H9 (cell line): ENCODE results near the gene DAB2IP. TPM values are rescaled to one million over a fixed set of nuclear protein-coding genes. Genes with fewer than 3 reads are reported as not detected.

Source experiments
- DNase-seq: peaks from one replicate; pipeline ENCODE4 v3.0.0-alpha.2; 2017
- H2AFZ ChIP-seq: one replicate; pipeline ENCODE4 v1.6.1; 2013; ENCODE audit warnings: mild to moderate bottlenecking, low read length, control low read depth, moderate library complexity
- H2AK5ac ChIP-seq: 2 replicates; pipeline ENCODE4 v1.6.1; 2013; ENCODE audit warnings: low read length, control low read depth, mixed read lengths; ENCODE audit not compliant: insufficient read length
- H2BK120ac ChIP-seq: one replicate; pipeline ENCODE4 v1.6.1; 2013; ENCODE audit warnings: low read depth, mild to moderate bottlenecking, low read length, control low read depth, inconsistent platforms; ENCODE audit not compliant: poor library complexity, severe bottlenecking
- H2BK12ac ChIP-seq: 2 replicates; pipeline ENCODE4 v1.6.1; 2013; ENCODE audit warnings: low read length, control low read depth, mixed read lengths, low read depth; ENCODE audit not compliant: insufficient read length
- H2BK15ac ChIP-seq: 2 replicates; pipeline ENCODE4 v1.6.1; 2013; ENCODE audit warnings: low read depth, low read length, control low read depth
- H2BK20ac ChIP-seq: one replicate; pipeline ENCODE4 v1.6.1; 2013; ENCODE audit warnings: low read depth, mild to moderate bottlenecking, low read length, control low read depth, inconsistent platforms; ENCODE audit not compliant: poor library complexity, severe bottlenecking
- H2BK5ac ChIP-seq: 2 replicates; pipeline ENCODE4 v1.6.1; 2013; ENCODE audit warnings: low read length, control low read depth, mixed read lengths; ENCODE audit not compliant: insufficient read length
- H3K14ac ChIP-seq: 2 replicates; pipeline ENCODE4 v1.6.1; 2013; ENCODE audit warnings: low read length, control low read depth; ENCODE audit not compliant: insufficient read depth
- H3K18ac ChIP-seq: 2 replicates; pipeline ENCODE4 v1.6.1; 2013; ENCODE audit warnings: low read depth, mild to moderate bottlenecking, mixed read lengths, low read length, control low read depth; ENCODE audit not compliant: insufficient read length
- H3K23ac ChIP-seq: 2 replicates; pipeline ENCODE4 v1.6.1; 2013; ENCODE audit warnings: low read length, control low read depth, mixed read lengths, low read depth; ENCODE audit not compliant: insufficient read length
- H3K23me2 ChIP-seq: 2 replicates; pipeline ENCODE4 v1.6.1; 2013; ENCODE audit warnings: low read depth, mild to moderate bottlenecking, mixed read lengths, low read length, control low read depth; ENCODE audit not compliant: insufficient read length, poor library complexity, severe bottlenecking
- H3K27ac ChIP-seq: 2 replicates; pipeline ENCODE4 v1.5.1; 2013; ENCODE audit warnings: low read length, control low read depth, mixed read lengths, low read depth; ENCODE audit not compliant: insufficient read length
- H3K27me3 ChIP-seq: 2 replicates; pipeline ENCODE4 v1.6.1; 2013; ENCODE audit warnings: low read length, control low read depth, inconsistent platforms; ENCODE audit not compliant: insufficient read depth
- H3K4ac ChIP-seq: 2 replicates; pipeline ENCODE4 v1.6.1; 2013; ENCODE audit warnings: low read depth, mild to moderate bottlenecking, control low read depth, inconsistent platforms, low read length, moderate library complexity
- H3K4me1 ChIP-seq: 2 replicates; pipeline ENCODE4 v1.6.1; 2013; ENCODE audit warnings: low read length, control low read depth, inconsistent platforms; ENCODE audit not compliant: insufficient read depth
- H3K4me2 ChIP-seq: 2 replicates; pipeline ENCODE4 v1.6.1; 2013; ENCODE audit warnings: low read length, control low read depth, mixed read lengths; ENCODE audit not compliant: insufficient read length, insufficient read depth
- H3K56ac ChIP-seq: 2 replicates; pipeline ENCODE4 v1.6.1; 2013; ENCODE audit warnings: low read depth, mild to moderate bottlenecking, mixed read lengths, low read length, control low read depth; ENCODE audit not compliant: insufficient read length
- H3K79me1 ChIP-seq: 2 replicates; pipeline ENCODE4 v1.6.1; 2013; ENCODE audit warnings: low read depth, mild to moderate bottlenecking, moderate library complexity, low read length, control low read depth, inconsistent platforms; ENCODE audit not compliant: insufficient read depth, poor library complexity, severe bottlenecking
- H3K79me2 ChIP-seq: 2 replicates; pipeline ENCODE4 v1.6.1; 2013; ENCODE audit warnings: low read length, control low read depth, inconsistent platforms; ENCODE audit not compliant: insufficient read depth
- H3K9ac ChIP-seq: 2 replicates; pipeline ENCODE4 v1.6.1; 2013; ENCODE audit warnings: low read length, control low read depth, mixed read lengths; ENCODE audit not compliant: insufficient read length; ENCODE audit errors: extremely low read depth
- H3K9me3 ChIP-seq: one replicate; pipeline ENCODE4 v1.6.1; 2013; ENCODE audit warnings: low read depth, low read length, inconsistent platforms; ENCODE audit not compliant: control insufficient read depth
- H3T11ph ChIP-seq: one replicate; pipeline ENCODE4 v1.6.1; 2013; ENCODE audit warnings: mild to moderate bottlenecking, low read length, control low read depth, inconsistent platforms
- H4K20me1 ChIP-seq: one replicate; pipeline ENCODE4 v1.6.1; 2013; ENCODE audit not compliant: control insufficient read depth, insufficient read length, insufficient read depth
- H4K5ac ChIP-seq: 2 replicates; pipeline ENCODE4 v1.6.1; 2013; ENCODE audit warnings: low read depth, mild to moderate bottlenecking, mixed read lengths, low read length, control low read depth; ENCODE audit not compliant: insufficient read length
- H4K8ac ChIP-seq: replicated peaks from 2 replicates; pipeline ENCODE4 v1.6.1; 2013; ENCODE audit warnings: low read length, control low read depth, mixed read lengths, low read depth; ENCODE audit not compliant: insufficient read length
- H4K91ac ChIP-seq: 2 replicates; pipeline ENCODE4 v1.6.1; 2013; ENCODE audit warnings: low read depth, mild to moderate bottlenecking, moderate library complexity, mixed read lengths, low read length, control low read depth; ENCODE audit not compliant: insufficient read length
- H3K27ac Mint-ChIP-seq, 3 experiments: 2 replicates in 2 of 3; 3 replicates in 1 of 3; pipeline ENCODE4 v1.8.0; 2020 to 2021; ENCODE audit warnings: mixed read lengths in 3 of 3, mild to moderate bottlenecking in 1 of 3, moderate library complexity in 1 of 3
- H3K27me3 Mint-ChIP-seq: 2 replicates; pipeline ENCODE4 v1.8.0; 2021; ENCODE audit warnings: low read depth, mild to moderate bottlenecking, moderate library complexity, mixed read lengths
- H3K36me3 Mint-ChIP-seq, 3 experiments: 2 replicates in 2 of 3; 3 replicates in 1 of 3; pipeline ENCODE4 v1.8.0; 2020 to 2021; ENCODE audit warnings: low read depth in 3 of 3, mixed read lengths in 3 of 3; ENCODE audit not compliant: insufficient read depth in 1 of 3
- H3K4me1 Mint-ChIP-seq, 2 experiments: 2 replicates each; pipeline ENCODE4 v1.8.0; 2020; ENCODE audit warnings: mixed read lengths in 2 of 2
- H3K4me3 Mint-ChIP-seq, 2 experiments: 2 replicates in 1 of 2; 3 replicates in 1 of 2; pipeline ENCODE4 v1.8.0; 2020 to 2021; ENCODE audit warnings: mild to moderate bottlenecking in 2 of 2, mixed read lengths in 2 of 2, moderate library complexity in 1 of 2
- H3K9me3 Mint-ChIP-seq, 2 experiments: 2 replicates in 1 of 2; 3 replicates in 1 of 2; pipeline ENCODE4 v1.8.0; 2020; ENCODE audit warnings: mild to moderate bottlenecking in 2 of 2, mixed read lengths in 2 of 2, moderate library complexity in 1 of 2
- CTCF ChIP-seq: fragments of 200-600 bp; sonication (generic); conservative IDR thresholded peaks from 3 replicates; pipeline ENCODE4 v1.8.0; 2021; ENCODE audit warnings: antibody characterized with exemption, mild to moderate bottlenecking
- WGBS: extraction: QIAGEN DNeasy Blood & Tissue Kit; methylation state at CpG from one replicate; pipeline ENCODE4 v1.1.7; 2013; ENCODE audit warnings: missing lambda C conversion rate, low lambda C conversion rate, mixed read lengths; ENCODE audit not compliant: insufficient read length; ENCODE audit errors: extremely low coverage; 5-methylcytosine and 5-hydroxymethylcytosine counted together
- total RNA-seq: library from RNA; stranded (reverse); gene quantifications from 2 replicates; pipeline ENCODE4 v1.2.1, GENCODE V29; 2021

The DAB2IP gene
- total RNA-seq, 1 experiment from 2014 or later = 22.6 TPM

- Histone ChIP-seq H3K56ac (no peak overlapping the region), H3K9me3 (no peaks in the 10 kb centered on the region), H2BK20ac (no peak overlapping the region), H2BK15ac (no peak overlapping the region), H4K91ac (no peak overlapping the region), H4K5ac (no peak overlapping the region), H3K4me2 (no peak overlapping the region), H2AK5ac (no peak overlapping the region), H2BK120ac (no peak overlapping the region), H3K27ac (no peak overlapping the region), H2BK12ac (no peak overlapping the region), H2BK5ac (no peak overlapping the region), H2AFZ (no peak overlapping the region), H3K79me1 (no peaks in the 10 kb centered on the region), H3K27me3 (no peaks in the 10 kb centered on the region), H3K14ac (no peak overlapping the region), H4K20me1 (no peaks in the 10 kb centered on the region), H3K23me2 (no peaks in the 10 kb centered on the region), H3T11ph (no peak overlapping the region), H3K4me1 (no peaks in the 10 kb centered on the region), H3K18ac (no peak overlapping the region), H3K23ac (no peak overlapping the region), H3K79me2 (no peaks in the 10 kb centered on the region), H3K9ac (no peak overlapping the region), H4K8ac (no peak overlapping the region), H3K4ac (no peak overlapping the region)
- Mint-ChIP-seq H3K27me3 (no peaks in the 10 kb centered on the region; the same call in 1 of the 2 replicates), H3K4me1 (peaks cover 0 to 3% of the 10 kb centered on the region in 2 experiments; a peak in 1 of 4 replicates), H3K9me3 (no peaks in the 10 kb centered on the region), H3K36me3 (peaks cover 29 to 54% (median 39%) of the 10 kb centered on the region in 3 experiments; a peak in 6 of 7 replicates), H3K4me3 (no peak overlapping the region), H3K27ac (no peak overlapping the region)
- no peak for TF ChIP-seq CTCF
- WGBS = no CpG with 5 or more reads among the region's 6 CpGs
- DNase-seq = no peak
These were observed 111.7 kb downstream of the DAB2IP start for GRCh38 chr9:121763131-121763530.
